Neural crest cell (in vitro differentiated cells): ENCODE measurements around the gene SPNS3. TPM values are rescaled to one million over a fixed set of nuclear protein-coding genes. Genes with fewer than 3 reads are reported as not detected.

Experiments used
- DNase-seq: peaks from one replicate; pipeline ENCODE4 v3.0.0; 2021; ENCODE audit warnings: low read depth, mixed read lengths, low spot score
- H3K27ac Mint-ChIP-seq: one replicate; pipeline ENCODE4 v1.8.0; 2021; ENCODE audit warnings: mild to moderate bottlenecking, mixed read lengths; ENCODE audit not compliant: unreplicated experiment
- H3K27me3 Mint-ChIP-seq: 2 replicates; pipeline ENCODE4 v1.8.0; 2021; ENCODE audit warnings: low read depth, mild to moderate bottlenecking, mixed read lengths
- H3K36me3 Mint-ChIP-seq: 2 replicates; pipeline ENCODE4 v1.8.0; 2021; ENCODE audit warnings: low read depth, mild to moderate bottlenecking, mixed read lengths
- H3K4me1 Mint-ChIP-seq: 2 replicates; pipeline ENCODE4 v1.8.0; 2021; ENCODE audit warnings: mixed read lengths
- H3K4me3 Mint-ChIP-seq: one replicate; pipeline ENCODE4 v1.8.0; 2021; ENCODE audit warnings: mild to moderate bottlenecking, mixed read lengths
- H3K9me3 Mint-ChIP-seq: 2 replicates; pipeline ENCODE4 v1.8.0; 2021; ENCODE audit warnings: mixed read lengths
- total RNA-seq: library from RNA; stranded (reverse); gene quantifications from 2 replicates; pipeline ENCODE4 v1.2.1, GENCODE V29; 2021
- TF ChIP-seq, protein P1 (sequence below): fragments of 200-600 bp; sonication (generic); conservative IDR thresholded peaks from 2 replicates; pipeline ENCODE4 v1.5.0; 2021; ENCODE audit warnings: antibody characterized with exemption, mild to moderate bottlenecking

SPNS3 gene
- total RNA-seq, 1 donor from 2014 or later = not detected

DNA sequence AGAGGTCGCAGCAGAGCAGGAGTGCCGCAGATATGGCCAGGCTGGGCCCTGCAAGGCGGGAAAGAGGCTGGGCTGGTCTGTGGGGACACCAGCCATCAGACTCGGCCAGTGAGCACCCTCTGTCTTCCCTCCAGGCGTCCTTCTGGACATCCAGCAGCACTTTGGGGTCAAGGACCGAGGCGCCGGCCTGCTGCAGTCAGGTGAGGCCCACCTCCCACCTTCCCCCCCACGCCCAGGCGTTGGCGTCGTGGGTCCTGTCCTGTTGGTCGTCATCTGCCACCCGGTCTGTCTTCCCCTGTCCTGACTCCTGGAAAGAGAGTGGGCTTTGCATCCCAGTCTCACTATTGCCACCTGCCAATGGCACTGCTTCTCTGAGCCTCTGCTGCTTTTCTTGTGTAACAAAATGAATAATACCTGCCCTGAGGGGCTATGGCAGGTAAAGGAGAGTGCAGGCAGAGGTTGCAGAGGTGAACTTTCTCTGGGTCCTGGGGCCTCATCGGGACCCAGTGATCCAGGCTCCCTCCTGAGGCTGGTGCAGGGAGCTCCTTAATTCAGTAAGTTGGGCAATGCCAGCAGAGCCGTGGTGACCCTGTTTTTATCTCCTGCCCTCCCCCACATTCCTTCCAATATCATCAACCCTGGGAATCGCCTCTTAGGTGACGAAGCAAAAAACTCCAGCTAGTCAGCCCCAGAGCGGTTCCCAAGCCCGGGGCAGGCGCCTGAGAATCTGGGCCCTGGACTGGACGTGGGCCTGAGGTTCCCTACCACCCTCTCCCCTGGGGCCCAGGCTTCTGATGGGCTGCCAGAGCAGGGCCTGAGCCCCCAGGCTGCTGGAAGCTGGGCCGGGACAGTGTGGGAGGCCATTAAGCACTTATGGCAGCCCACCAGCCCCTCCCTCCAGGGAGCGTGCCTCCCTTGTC lies 79.6 kb downstream of the SPNS3 start:
- peaks cover 3% of the 10 kb centered on the region for H3K4me1 Mint-ChIP-seq
- H3K27me3 Mint-ChIP-seq = no peaks in the 10 kb centered on the region
- TF ChIP-seq, protein P1, sequence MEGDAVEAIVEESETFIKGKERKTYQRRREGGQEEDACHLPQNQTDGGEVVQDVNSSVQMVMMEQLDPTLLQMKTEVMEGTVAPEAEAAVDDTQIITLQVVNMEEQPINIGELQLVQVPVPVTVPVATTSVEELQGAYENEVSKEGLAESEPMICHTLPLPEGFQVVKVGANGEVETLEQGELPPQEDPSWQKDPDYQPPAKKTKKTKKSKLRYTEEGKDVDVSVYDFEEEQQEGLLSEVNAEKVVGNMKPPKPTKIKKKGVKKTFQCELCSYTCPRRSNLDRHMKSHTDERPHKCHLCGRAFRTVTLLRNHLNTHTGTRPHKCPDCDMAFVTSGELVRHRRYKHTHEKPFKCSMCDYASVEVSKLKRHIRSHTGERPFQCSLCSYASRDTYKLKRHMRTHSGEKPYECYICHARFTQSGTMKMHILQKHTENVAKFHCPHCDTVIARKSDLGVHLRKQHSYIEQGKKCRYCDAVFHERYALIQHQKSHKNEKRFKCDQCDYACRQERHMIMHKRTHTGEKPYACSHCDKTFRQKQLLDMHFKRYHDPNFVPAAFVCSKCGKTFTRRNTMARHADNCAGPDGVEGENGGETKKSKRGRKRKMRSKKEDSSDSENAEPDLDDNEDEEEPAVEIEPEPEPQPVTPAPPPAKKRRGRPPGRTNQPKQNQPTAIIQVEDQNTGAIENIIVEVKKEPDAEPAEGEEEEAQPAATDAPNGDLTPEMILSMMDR = no peak
- H3K36me3 Mint-ChIP-seq = no peaks in the 10 kb centered on the region
- no peak overlapping the region for H3K27ac Mint-ChIP-seq
- DNase-seq = no peak
- no peak overlapping the region for H3K4me3 Mint-ChIP-seq
- no peaks in the 10 kb centered on the region for H3K9me3 Mint-ChIP-seq

DNA sequence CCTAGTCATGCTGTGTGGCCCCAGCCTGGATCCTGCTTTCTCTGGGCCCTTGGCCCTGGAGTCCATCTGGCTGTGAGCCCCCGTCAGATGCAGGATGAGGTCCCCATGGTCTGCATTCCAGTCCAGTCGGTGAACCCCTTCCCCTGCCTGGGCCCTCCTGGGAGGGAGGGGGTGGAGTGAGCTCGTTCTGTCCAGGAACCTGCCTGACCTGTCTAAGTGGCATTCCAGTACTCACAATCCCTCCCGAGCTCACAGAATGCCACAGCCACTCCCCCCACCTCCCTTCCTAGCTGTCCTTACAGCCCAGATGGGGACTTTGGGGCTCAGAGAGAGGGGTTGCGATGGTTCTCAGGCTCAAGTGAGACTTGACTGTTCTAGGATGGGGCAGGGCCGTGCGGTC lies 80.5 kb downstream of the SPNS3 start:
- Mint-ChIP-seq H3K36me3 (no peaks in the 10 kb centered on the region), H3K27me3 (no peaks in the 10 kb centered on the region), H3K9me3 (no peaks in the 10 kb centered on the region), H3K4me3 (no peak overlapping the region), H3K4me1 (peaks cover 3% of the 10 kb centered on the region), H3K27ac (no peak overlapping the region)
- no peak for DNase-seq
- TF ChIP-seq, protein P1 = no peak

DNA sequence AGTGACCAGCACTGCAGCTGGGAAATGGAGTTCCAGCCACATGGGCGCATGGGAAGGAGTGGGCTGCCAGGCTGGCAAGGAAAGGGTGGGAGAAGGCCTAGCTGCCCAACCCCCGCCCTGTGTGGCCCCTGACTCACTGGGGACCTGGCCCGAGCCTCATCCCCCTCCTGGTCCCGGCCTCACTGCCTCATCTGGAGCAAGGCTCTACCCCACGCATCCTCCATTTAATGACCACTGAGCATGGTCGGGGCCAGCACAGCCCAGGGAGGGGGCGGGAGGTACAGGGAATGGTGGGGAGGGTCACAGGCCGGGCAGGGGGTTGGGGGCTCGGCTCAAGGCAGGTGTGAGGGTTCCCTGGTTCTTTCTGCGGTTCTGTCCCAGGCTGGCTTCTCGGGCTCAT lies 81.0 kb downstream of the SPNS3 start:
- no peak for DNase-seq
- no peak overlapping the region for H3K4me3 Mint-ChIP-seq
- H3K9me3 Mint-ChIP-seq = no peaks in the 10 kb centered on the region
- no peak overlapping the region for H3K27ac Mint-ChIP-seq
- H3K36me3 Mint-ChIP-seq = no peaks in the 10 kb centered on the region
- H3K4me1 Mint-ChIP-seq = peaks cover 3% of the 10 kb centered on the region
- H3K27me3 Mint-ChIP-seq = no peaks in the 10 kb centered on the region
- TF ChIP-seq, protein P1 = no peak

DNA sequence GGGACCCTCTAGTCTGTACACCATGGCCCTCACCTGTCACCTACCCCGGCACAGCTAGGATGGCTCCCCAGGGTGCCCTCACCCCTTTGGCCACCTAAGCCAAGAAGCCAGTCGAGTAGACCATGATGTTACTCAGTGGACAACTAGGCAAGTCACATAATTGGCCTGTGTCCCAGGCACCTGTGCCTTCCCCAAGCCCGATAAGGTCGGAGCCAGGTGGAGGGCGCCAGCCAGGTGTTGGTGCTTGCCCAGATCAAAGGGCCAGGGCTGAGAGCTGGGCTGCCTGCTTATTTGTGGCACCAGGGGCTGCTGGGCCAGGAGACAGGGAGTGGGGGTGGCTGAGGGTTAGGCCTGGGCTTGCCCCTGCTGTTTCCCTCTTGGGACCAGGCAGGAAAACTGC lies 81.8 kb downstream of the SPNS3 start:
- H3K4me1 Mint-ChIP-seq = peaks cover 5% of the 10 kb centered on the region
- no peaks in the 10 kb centered on the region for H3K27me3 Mint-ChIP-seq
- H3K27ac Mint-ChIP-seq = no peak overlapping the region
- H3K36me3 Mint-ChIP-seq = no peaks in the 10 kb centered on the region
- TF ChIP-seq, protein P1 = no peak
- no peaks in the 10 kb centered on the region for H3K9me3 Mint-ChIP-seq
- H3K4me3 Mint-ChIP-seq = no peak overlapping the region
- no peak for DNase-seq

DNA sequence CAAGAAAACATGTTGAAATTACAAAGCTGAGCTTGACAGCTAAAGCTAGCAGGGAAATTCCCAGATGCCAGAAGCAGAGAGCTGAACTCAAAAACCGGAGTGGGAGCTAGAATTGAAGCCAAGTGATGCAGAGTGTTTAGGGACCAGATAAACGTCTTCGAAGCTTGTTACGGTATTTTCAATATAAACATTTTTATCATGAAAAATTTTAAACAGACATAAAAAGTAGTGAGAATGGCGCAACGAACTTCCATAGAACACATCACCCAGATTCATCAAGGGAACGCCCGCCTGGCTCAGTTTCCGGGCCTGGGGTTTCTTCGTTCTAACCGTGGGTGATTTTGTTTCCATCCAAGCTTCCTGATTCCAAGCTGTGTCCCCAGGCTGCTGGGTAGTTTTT lies 83.0 kb downstream of the SPNS3 start:
- no peak for DNase-seq
- TF ChIP-seq, protein P1 = no peak
- Mint-ChIP-seq H3K4me3 (no peak overlapping the region), H3K9me3 (no peaks in the 10 kb centered on the region), H3K27ac (no peak overlapping the region), H3K36me3 (no peaks in the 10 kb centered on the region), H3K27me3 (no peaks in the 10 kb centered on the region), H3K4me1 (peaks cover 10% of the 10 kb centered on the region)
